A172 (cell line): Measurements from ENCODE around the gene EREG. TPM values are rescaled to one million over a fixed set of nuclear protein-coding genes. Genes with fewer than 3 reads are reported as not detected.
A peak's percentile ranks its signal among the peaks of the same experiment; 100 is the strongest.
"Not testable (repeated sequence)": the region's sequence is repeated elsewhere in the genome, so short reads cannot be mapped to it uniquely, and the experiment has no call there.

ENCODE experiments used
- DNase-seq: peaks from one replicate; pipeline ENCODE4 v3.0.0-alpha.2; 2015; ENCODE audit warnings: low spot score
- total RNA-seq: library from RNA; depleted of rRNA; stranded (reverse); fragments of >200 nt; shearing (Covaris generic); gene quantifications from 2 replicates; pipeline ENCODE4 v1.2.3, GENCODE V29; 2014; rRNA removed

The EREG gene, protein sequence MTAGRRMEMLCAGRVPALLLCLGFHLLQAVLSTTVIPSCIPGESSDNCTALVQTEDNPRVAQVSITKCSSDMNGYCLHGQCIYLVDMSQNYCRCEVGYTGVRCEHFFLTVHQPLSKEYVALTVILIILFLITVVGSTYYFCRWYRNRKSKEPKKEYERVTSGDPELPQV
- 0.02 TPM in 1 of 2 replicates, not detected in the other for total RNA-seq

- DNase-seq: no peak
Observed at GRCh38 chr4:74364652-74365491, at the start of gene EREG. TSS of gene EREG (plus strand) at chr4:74365145. CDS start at chr4:74365309, 164 bp downstream.

GRCh38 chr4:74315376-74315775 is 49.6 kb upstream of the EREG start:
- no peak for DNase-seq

- DNase-seq: no peak
Observed at GRCh38 chr4:74316397-74316796, 48.5 kb upstream of the EREG start.

DNA sequence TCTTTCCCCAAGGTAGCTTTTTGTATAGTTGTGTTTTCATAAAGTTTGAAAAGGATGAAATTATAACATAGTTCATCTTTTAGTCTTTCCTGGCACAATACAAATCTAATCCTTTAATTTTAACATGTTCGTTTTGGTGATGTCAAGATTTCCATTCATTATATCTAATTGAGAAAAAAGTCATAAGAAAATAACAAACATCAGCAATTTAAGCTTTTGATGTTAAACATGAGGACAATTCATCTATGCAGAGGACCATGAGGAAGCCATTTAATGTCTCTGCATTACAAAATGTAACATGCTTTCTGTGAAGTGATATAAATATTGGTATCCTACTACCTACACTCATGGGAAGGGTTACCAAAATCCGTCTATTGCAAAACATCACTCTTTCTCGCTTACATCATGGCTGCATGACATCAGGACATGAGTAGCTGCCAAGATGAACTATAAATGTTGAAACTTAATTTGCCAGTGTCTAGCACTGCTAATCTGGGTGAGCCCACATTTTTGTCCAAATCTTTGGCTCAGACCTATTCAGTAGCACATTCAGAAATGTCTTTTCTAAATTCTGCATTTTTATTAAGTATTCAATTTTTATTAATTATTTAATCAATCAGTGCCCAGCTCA is 47.2 kb upstream of the EREG start:
- DNase-seq: no peak

GRCh38 chr4:74318276-74318675 is 46.7 kb upstream of the EREG start:
- no peak for DNase-seq

GRCh38 chr4:74319470-74319869 is 45.5 kb upstream of the EREG start:
- DNase-seq: no peak

- peak; percentile 56 for DNase-seq
Observed at GRCh38 chr4:74320559-74321118, 44.3 kb upstream of the EREG start.

- DNase-seq: no peak
Observed at GRCh38 chr4:74322301-74322700, 42.6 kb upstream of the EREG start.

DNA sequence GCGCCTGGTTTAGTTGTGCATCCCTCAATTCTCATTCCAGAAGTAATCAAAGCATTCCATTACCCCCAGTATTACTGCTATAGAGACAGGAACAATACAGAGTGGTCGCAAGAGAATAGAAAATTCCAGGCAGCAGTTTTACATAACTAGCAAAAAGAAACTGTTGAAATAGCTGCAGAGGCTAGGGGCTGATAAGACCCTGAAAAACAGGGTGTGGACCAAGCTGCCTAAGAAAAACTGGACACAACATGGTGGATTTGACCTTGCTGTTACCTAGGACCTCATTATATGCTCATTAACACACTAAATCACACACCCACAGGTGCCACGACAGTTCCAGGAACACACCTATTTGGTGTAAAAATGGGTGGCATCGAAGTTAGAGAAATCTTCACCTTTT is 41.3 kb upstream of the EREG start:
- DNase-seq: no peak

- no peak for DNase-seq
Observed at GRCh38 chr4:74324262-74324661, 40.7 kb upstream of the EREG start.

DNA sequence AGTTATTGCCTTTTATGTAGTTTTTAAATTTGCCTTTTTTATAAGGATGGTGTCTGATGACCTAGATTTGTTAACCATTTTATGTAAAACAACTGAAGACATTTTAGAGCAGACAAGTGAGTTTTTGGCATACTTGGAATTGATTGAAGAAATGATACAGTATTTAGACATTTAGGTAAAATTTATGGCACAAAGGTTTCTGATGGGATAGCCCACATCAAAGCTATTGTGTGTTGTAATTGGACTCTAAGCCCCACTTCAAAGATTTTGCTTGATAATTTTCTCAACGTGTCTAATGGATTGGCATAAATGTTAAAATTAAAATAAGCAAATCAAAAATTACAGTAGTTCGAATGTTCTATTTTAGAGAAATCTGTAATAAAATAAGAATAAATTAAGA is 39.1 kb upstream of the EREG start:
- DNase-seq: no peak

DNA sequence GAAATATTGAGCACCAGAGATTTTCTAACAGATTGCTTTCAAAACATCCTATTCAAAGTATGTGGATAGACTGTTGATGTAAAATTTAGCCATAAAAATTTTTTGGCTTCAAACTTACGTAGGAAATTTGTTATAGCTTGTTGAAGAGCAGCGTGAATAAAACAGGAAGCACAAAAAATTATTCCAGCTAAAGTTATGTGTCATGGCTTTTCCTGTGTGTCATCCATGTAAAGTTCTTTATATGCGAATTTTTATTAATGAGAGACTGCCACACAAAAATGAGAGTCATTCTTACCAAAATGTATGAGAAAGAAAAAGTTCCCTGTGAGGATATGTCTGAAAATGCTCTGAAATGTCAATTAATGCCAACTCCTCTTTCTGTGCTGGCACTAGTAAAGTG is 37.2 kb upstream of the EREG start:
- DNase-seq: no peak

DNA sequence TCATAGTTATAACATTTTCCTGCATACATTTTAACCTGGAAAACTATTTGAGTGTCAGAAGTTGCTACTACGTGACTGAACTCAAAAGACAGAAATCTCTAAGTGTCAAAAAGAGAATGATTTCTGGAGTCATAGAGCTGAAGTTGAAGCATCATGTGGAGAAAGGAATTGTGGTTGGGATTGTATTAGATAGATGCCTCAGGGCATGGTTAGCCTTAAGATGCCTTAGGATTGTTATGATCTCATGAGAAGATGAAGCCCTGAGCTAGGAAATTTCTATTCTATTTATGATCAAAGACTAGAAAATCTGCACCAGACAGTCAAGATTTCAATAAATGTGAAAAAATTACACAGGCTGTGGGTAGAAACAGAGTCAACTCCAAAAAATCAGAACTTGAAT is 36.4 kb upstream of the EREG start:
- no peak for DNase-seq

- no peak for DNase-seq
Observed at GRCh38 chr4:74329307-74329706, 35.6 kb upstream of the EREG start.

- DNase-seq: no peak
Observed at GRCh38 chr4:74330295-74330750, 34.6 kb upstream of the EREG start.

- DNase-seq: no peak
Observed at GRCh38 chr4:74331252-74331651, 33.7 kb upstream of the EREG start.

DNA sequence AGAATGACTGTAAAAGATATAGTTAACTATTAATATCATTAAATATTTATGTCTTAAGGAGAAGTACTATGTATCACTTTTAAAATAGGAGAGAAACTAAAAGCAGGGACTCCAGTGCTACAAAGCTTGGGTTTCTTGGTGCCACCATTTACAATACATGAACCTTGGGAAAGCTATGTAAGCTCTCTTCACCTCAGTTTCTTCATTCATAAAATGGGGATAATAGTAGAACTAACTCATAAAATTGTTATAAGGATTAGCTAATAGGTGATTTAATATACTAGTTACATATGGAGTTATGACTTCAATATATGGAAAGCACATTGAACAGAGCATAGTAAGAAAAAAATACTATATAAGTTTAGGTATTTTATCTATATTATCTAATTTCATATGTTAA is 33.0 kb upstream of the EREG start:
- DNase-seq: no peak

DNA sequence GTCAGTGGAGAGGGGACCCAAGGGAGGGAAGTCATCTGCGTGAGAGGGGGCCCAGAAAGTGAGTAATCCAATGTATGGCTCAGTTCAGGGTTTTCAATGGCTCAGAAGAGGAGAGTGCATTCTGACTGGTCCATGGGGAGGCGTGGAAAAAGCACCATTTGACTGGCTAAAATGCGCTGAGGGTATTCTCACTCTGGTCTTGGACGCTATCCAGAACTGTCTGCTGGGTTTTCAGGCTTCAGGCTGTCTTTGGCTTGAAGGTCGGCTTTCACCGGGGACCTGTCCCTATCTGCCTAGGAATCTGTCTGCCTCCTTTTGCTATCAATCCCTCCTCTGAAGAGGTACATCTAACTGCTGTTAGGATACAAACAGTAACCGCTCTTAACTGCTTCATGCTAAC is 30.3 kb upstream of the EREG start:
- DNase-seq: no peak

GRCh38 chr4:74335341-74336021 is 29.5 kb upstream of the EREG start:
- no peak for DNase-seq

GRCh38 chr4:74338792-74339333 is 26.1 kb upstream of the EREG start:
- no peak for DNase-seq

DNA sequence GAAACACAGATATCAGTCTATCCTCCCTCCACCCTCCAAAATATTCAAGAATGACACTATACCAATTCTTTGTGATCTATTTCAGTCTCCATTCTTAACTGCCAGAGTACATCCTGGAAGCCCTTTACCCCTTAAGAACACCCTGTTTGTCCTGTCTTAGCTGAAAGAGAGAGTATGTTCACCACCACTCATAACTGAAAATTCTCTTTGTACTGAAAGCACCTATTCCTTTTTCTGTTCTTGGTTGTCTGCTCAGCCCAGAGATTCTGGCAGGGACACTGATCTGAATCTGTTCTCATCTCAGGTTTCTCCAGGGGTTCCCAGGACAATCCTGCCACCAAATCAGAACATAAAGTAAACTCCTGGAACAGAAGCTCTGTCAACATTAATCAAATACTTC is 25.4 kb upstream of the EREG start:
- DNase-seq: no peak

- DNase-seq: not testable (repeated sequence)
Observed at GRCh38 chr4:74340421-74340820, 24.5 kb upstream of the EREG start.
